Adrenal gland (tissue), 12 donors: Measurements from ENCODE around the gene NUP93. TPM values are rescaled to one million over a fixed set of nuclear protein-coding genes. Genes with fewer than 3 reads are reported as not detected.

Experiments
- DNase-seq, 7 donors: peaks; one replicate each; pipeline ENCODE4 v3.0.0-alpha.2; 2019 to 2020
- H3K27ac ChIP-seq, 5 donors: fragments of 200-600 bp; sonication (generic) in 4 of 5; 1 replicate in 3 of 5; 2 replicates in 2 of 5; pipeline versions ENCODE4 v1.5.1 to v1.8.0; 2016 to 2020; ENCODE audit warnings: mild to moderate bottlenecking in 1 of 5
- H3K27me3 ChIP-seq: fragments of 200-600 bp; 2 replicates; pipeline ENCODE4 v1.8.0; 2021
- H3K36me3 ChIP-seq, 2 donors: fragments of 200-600 bp; replicated peaks in 1 of 2; 1 replicate in 1 of 2; 2 replicates in 1 of 2; pipeline versions ENCODE4 v1.5.1 to v1.8.0; 2018 to 2022
- H3K4me1 ChIP-seq, 2 donors: fragments of 200-600 bp; replicated peaks in 1 of 2; 1 replicate in 1 of 2; 2 replicates in 1 of 2; pipeline versions ENCODE4 v1.5.1 to v1.8.0; 2018 to 2021
- H3K4me3 ChIP-seq, 4 donors: fragments of 200-600 bp; sonication (generic) in 3 of 4; one replicate each; pipeline ENCODE4 v1.5.1; 2016 to 2018
- H3K9me3 ChIP-seq, 3 donors: fragments of 200-600 bp; sonication (generic) in 1 of 3; replicated peaks in 1 of 3; 1 replicate in 2 of 3; 2 replicates in 1 of 3; pipeline versions ENCODE4 v1.5.1 to v1.8.0; 2016 to 2021
- CTCF ChIP-seq, 6 experiments: fragments of 450-650 bp in 4 of 6; fragments of 200-600 bp in 2 of 6; sonication (generic) in 1 of 6; IDR thresholded peaks; 1 replicate in 5 of 6; 2 replicates in 1 of 6; pipeline versions ENCODE4 v1.5.1 to v1.8.0; 2016 to 2021; ENCODE audit warnings: antibody characterized with exemption in 6 of 6, mild to moderate bottlenecking in 2 of 6, moderate library complexity in 1 of 6
- POLR2A ChIP-seq, 2 donors: fragments of 450-650 bp; IDR thresholded peaks; one replicate each; pipeline ENCODE4 v1.6.1; 2017; ENCODE audit warnings: antibody characterized with exemption in 2 of 2, mild to moderate bottlenecking in 2 of 2, moderate library complexity in 1 of 2
- WGBS, 4 donors: extraction: QIAGEN DNeasy Blood & Tissue Kit in 2 of 4; methylation state at CpG; one replicate each; pipeline versions ENCODE4 v1.1.5 to v1.1.7; 2013 to 2017; 5-methylcytosine and 5-hydroxymethylcytosine counted together
- intact Hi-C, 2 donors: fragments of 100-400 bp; cut with DNase I; formaldehyde crosslinking; loops; one replicate each; pipeline versions ENCODE4 v1.14.1 to v1.15.0; 2022 to 2023
- microRNA counts, 2 donors: library from miRNA; unstranded; fragments of <30 nt; microRNA quantifications; one replicate each; lab custom pipeline; 2016
- microRNA-seq, 3 donors: library from miRNA; unstranded; fragments of <30 nt; microRNA quantifications; one replicate each; pipeline ENCODE4, GENCODE V29; 2017 to 2020
- polyA plus RNA-seq, 3 donors: library from polyadenylated mRNA; stranded (reverse); fragments of 200-250 nt in 2 of 3; fragments of 350-450 nt in 1 of 3; fragmentation: Illumina TruSeq in 1 of 3; extraction: RNeasy Lipid Tissue Mini Kit (QIAGEN cat#74804) in 1 of 3; gene quantifications; one replicate each; pipeline ENCODE4 v1.2.3, GENCODE V29; 2013 to 2014
- small RNA-seq, 2 donors: library from RNA; depleted of rRNA; stranded (forward); fragments of <200 nt; gene quantifications; one replicate each; pipeline ENCODE3, GENCODE V24; 2016
- total RNA-seq, 9 donors: library from RNA; depleted of rRNA in 4 of 9; stranded (reverse); fragments of >200 nt in 4 of 9; fragments of 120-200 nt in 1 of 9; fragmentation: NEBNext Ultra II Directional in 1 of 9; extraction: Animal tissue kit (Norgen Biotek cat#: 25700) in 1 of 9; gene quantifications; one replicate each; pipeline versions ENCODE4 v1.1.0 to v1.2.4, GENCODE V29; 2013 to 2023
- donor health status: healthy with polysubstance abuse.
- donor health status: Bipolar disorder and iron deficiency.
- donor health status: DM: yes; HTN: yes; CAD: no.
- donor health status: DM: no; HTN: no; CAD: no.
- donor health status: DM: no; HTN: no; CAD: no.
- donor health status: DM: yes; HTN: yes; CAD: no.

Gene NUP93
- total and polyA plus RNA-seq, 12 donors, result 29.3 to 71.1 (median 45.8) TPM

GRCh38 chr16:56895813-56896212 lies 165.9 kb downstream of the NUP93 start:
- Histone ChIP-seq H3K36me3 (no peaks in the 10 kb centered on the region), H3K27ac (no peak overlapping the region), H3K9me3 (no peaks in the 10 kb centered on the region), H3K4me1 (no peaks in the 10 kb centered on the region), H3K27me3 (no peaks in the 10 kb centered on the region), H3K4me3 (no peak overlapping the region)
- no peak for DNase-seq
- 74 to 89% (median 81%) methylated on average over 4 of the region's 4 CpGs for WGBS, 4 donors
- no peak for TF ChIP-seq POLR2A (IDR thresholded peaks at IDR 0.05)
- TF ChIP-seq CTCF (IDR thresholded peaks at IDR 0.05), result no peak
- intact Hi-C loops, result no loop called here

GRCh38 chr16:56896244-56896643 lies 166.3 kb downstream of the NUP93 start:
- no peak for TF ChIP-seq CTCF (IDR thresholded peaks at IDR 0.05)
- TF ChIP-seq POLR2A (IDR thresholded peaks at IDR 0.05), result no peak
- Histone ChIP-seq H3K4me1 (no peaks in the 10 kb centered on the region), H3K36me3 (no peaks in the 10 kb centered on the region), H3K27me3 (no peaks in the 10 kb centered on the region), H3K27ac (no peak overlapping the region), H3K4me3 (no peak overlapping the region), H3K9me3 (no peaks in the 10 kb centered on the region)
- 34 to 72% (median 47%) methylated on average over 1 to 3 of the region's 3 CpGs for WGBS, 4 donors
- intact Hi-C loops, result no loop called here
- DNase-seq, result no peak

GRCh38 chr16:56897026-56897799 lies 167.3 kb downstream of the NUP93 start:
- DNase-seq, result no peak
- 84 to 87% (median 86%) methylated on average over 8 of the region's 8 CpGs for WGBS, 4 donors
- Histone ChIP-seq H3K9me3 (no peaks in the 10 kb centered on the region), H3K36me3 (no peaks in the 10 kb centered on the region), H3K27ac (no peak overlapping the region), H3K4me3 (no peak overlapping the region), H3K4me1 (no peaks in the 10 kb centered on the region), H3K27me3 (no peaks in the 10 kb centered on the region)
- intact Hi-C loops, result no loop called here
- no peak for TF ChIP-seq POLR2A (IDR thresholded peaks at IDR 0.05)

- Histone ChIP-seq H3K27me3 (no peaks in the 10 kb centered on the region), H3K27ac (no peak overlapping the region), H3K4me3 (no peak overlapping the region), H3K36me3 (no peaks in the 10 kb centered on the region), H3K9me3 (no peaks in the 10 kb centered on the region), H3K4me1 (no peaks in the 10 kb centered on the region)
- no peak for DNase-seq
- TF ChIP-seq CTCF (IDR thresholded peaks at IDR 0.05) (no peak), POLR2A (IDR thresholded peaks at IDR 0.05) (no peak)
- 84 to 94% (median 91%) methylated on average over 8 of the region's 8 CpGs for WGBS, 4 donors
- intact Hi-C loops, result no loop called here
These were observed 168.9 kb downstream of the NUP93 start for GRCh38 chr16:56898847-56899246.

MicroRNAs within 50 kb of the gene (microRNA counts, 767-probe panel; counts per million panel counts)
- 0 counts per million in 2 donors for microRNA hsa-miR-138-5p (lab: Ali Mortazavi, UCI)

Small RNAs within 50 kb of the gene (microRNA-seq; reads per million reads assigned to microRNA genes)
- 0.38 to 4.5 (median 2.0) reads per million in 3 donors for gene MIR138-2

Small RNAs within 50 kb of the gene (small RNA-seq; reads per million reads assigned to genes)
- 0 to 0.17 reads per million in 2 donors for gene MIR138-2

Other genes with a start within 250 kb of the NUP93 start
- gene BBS2, start 210.1 kb upstream of the NUP93 start, total RNA-seq, result 100 to 1,000 TPM; 115 to 329 (median 167) TPM
- gene BBS2, start 210.1 kb upstream of the NUP93 start, polyA plus RNA-seq, result 100 to 1,000 TPM; 156 to 357 (median 324) TPM
- gene MT4, start 165.1 kb upstream of the NUP93 start, total RNA-seq, result not detected
- gene MT4, start 165.1 kb upstream of the NUP93 start, polyA plus RNA-seq, result not detected
- 100 to 1,000 TPM in 2 of 9 donors, 10 to 100 TPM in 6, 1 to 10 TPM in 1; 5.5 to 138 (median 40.6) TPM for gene MT3, start 140.6 kb upstream of the NUP93 start, total RNA-seq
- 100 to 1,000 TPM in 2 of 3 donors, 10 to 100 TPM in 1; 54.2 to 354 (median 169) TPM for gene MT3, start 140.6 kb upstream of the NUP93 start, polyA plus RNA-seq
- 1,000 to 10,000 TPM in 3 of 9 donors, 100 to 1,000 TPM in 5, 10 to 100 TPM in 1; 43.8 to 6,828 (median 396) TPM for gene MT2A, start 121.5 kb upstream of the NUP93 start, total RNA-seq
- 1,000 to 10,000 TPM in 1 of 3 donors, 100 to 1,000 TPM in 2; 442 to 2,904 (median 888) TPM for gene MT2A, start 121.5 kb upstream of the NUP93 start, polyA plus RNA-seq
- gene MT1E, start 104.3 kb upstream of the NUP93 start, total RNA-seq, result 1,000 to 10,000 TPM in 1 of 9 donors, 100 to 1,000 TPM in 8; 105 to 1,395 (median 311) TPM
- 1,000 to 10,000 TPM in 1 of 3 donors, 100 to 1,000 TPM in 2; 452 to 1,382 (median 541) TPM for gene MT1E, start 104.3 kb upstream of the NUP93 start, polyA plus RNA-seq
- gene MT1M, start 97.5 kb upstream of the NUP93 start, total RNA-seq, result 10 to 100 TPM in 4 of 9 donors, 1 to 10 TPM in 4, under 1 TPM in 1; 0.44 to 14.4 (median 10.0) TPM
- 10 to 100 TPM in 1 of 3 donors, 1 to 10 TPM in 2; 6.0 to 50.3 (median 8.0) TPM for gene MT1M, start 97.5 kb upstream of the NUP93 start, polyA plus RNA-seq
- 100 to 1,000 TPM in 1 of 9 donors, 10 to 100 TPM in 4, 1 to 10 TPM in 3, not detected in 1; 6.9 to 107 (median 15.9) TPM for gene MT1A, start 91.5 kb upstream of the NUP93 start, total RNA-seq
- 100 to 1,000 TPM in 2 of 3 donors, 10 to 100 TPM in 1; 16.5 to 273 (median 100) TPM for gene MT1A, start 91.5 kb upstream of the NUP93 start, polyA plus RNA-seq
- gene MT1B, start 78.2 kb upstream of the NUP93 start, total RNA-seq, result not detected
- gene MT1B, start 78.2 kb upstream of the NUP93 start, polyA plus RNA-seq, result not detected
- gene MT1F, start 72.2 kb upstream of the NUP93 start, total RNA-seq, result 100 to 1,000 TPM in 1 of 9 donors, 10 to 100 TPM in 8; 10.8 to 204 (median 37.4) TPM
- gene MT1F, start 72.2 kb upstream of the NUP93 start, polyA plus RNA-seq, result 100 to 1,000 TPM in 1 of 3 donors, 10 to 100 TPM in 2; 46.1 to 107 (median 73.6) TPM
- 100 to 1,000 TPM in 1 of 9 donors, 10 to 100 TPM in 4, 1 to 10 TPM in 3, not detected in 1; 3.7 to 146 (median 11.5) TPM for gene MT1G, start 62.1 kb upstream of the NUP93 start, total RNA-seq
- gene MT1G, start 62.1 kb upstream of the NUP93 start, polyA plus RNA-seq, result 10 to 100 TPM; 26.1 to 87.2 (median 26.4) TPM
- gene MT1H, start 60.3 kb upstream of the NUP93 start, total RNA-seq, result under 1 TPM in 1 of 9 donors, not detected in 8; 0.54 TPM
- under 1 TPM in 1 of 3 donors, not detected in 2; 0.98 TPM for gene MT1H, start 60.3 kb upstream of the NUP93 start, polyA plus RNA-seq
- gene MT1X, start 47.7 kb upstream of the NUP93 start, total RNA-seq, result 100 to 1,000 TPM in 4 of 9 donors, 10 to 100 TPM in 5; 29.4 to 373 (median 90.4) TPM
- gene MT1X, start 47.7 kb upstream of the NUP93 start, polyA plus RNA-seq, result 100 to 1,000 TPM in 2 of 3 donors, 10 to 100 TPM in 1; 65.3 to 438 (median 108) TPM
- under 1 TPM in 1 of 9 donors, not detected in 8; 0.06 TPM for gene SLC12A3, start 135.1 kb downstream of the NUP93 start, total RNA-seq
- under 1 TPM in 1 of 3 donors, not detected in 2; 0.03 TPM for gene SLC12A3, start 135.1 kb downstream of the NUP93 start, polyA plus RNA-seq
- 100 to 1,000 TPM in 8 of 9 donors, 10 to 100 TPM in 1; 97.2 to 306 (median 236) TPM for gene HERPUD1, start 202.0 kb downstream of the NUP93 start, total RNA-seq
- gene HERPUD1, start 202.0 kb downstream of the NUP93 start, polyA plus RNA-seq, result 100 to 1,000 TPM in 1 of 3 donors, 10 to 100 TPM in 2; 26.4 to 570 (median 82.6) TPM
- 1 to 10 TPM; 1.3 to 7.9 (median 2.8) TPM for gene CETP, start 231.8 kb downstream of the NUP93 start, total RNA-seq
- 1 to 10 TPM; 1.2 to 4.1 (median 2.3) TPM for gene CETP, start 231.8 kb downstream of the NUP93 start, polyA plus RNA-seq